Mesodermal cell (in vitro differentiated cells): ENCODE measurements around the gene MTSS2.

ENCODE experiments used
- H3K27ac ChIP-seq: 2 replicates; pipeline ENCODE4 v1.7.0; 2013; ENCODE audit warnings: mild to moderate bottlenecking, low read depth, low read length, moderate library complexity; ENCODE audit not compliant: severe bottlenecking
- H3K36me3 ChIP-seq: 2 replicates; pipeline ENCODE4 v1.7.1; 2013; ENCODE audit warnings: mild to moderate bottlenecking, low read length, moderate library complexity; ENCODE audit not compliant: control insufficient read depth, insufficient read depth
- H3K4me1 ChIP-seq: one replicate; pipeline ENCODE4 v1.7.1; 2013; ENCODE audit warnings: mild to moderate bottlenecking, low read length; ENCODE audit not compliant: insufficient read depth, control insufficient read depth, poor library complexity, severe bottlenecking
- H3K4me3 ChIP-seq: 2 replicates; pipeline ENCODE4 v1.7.0; 2013; ENCODE audit warnings: low read length, control low read depth, mild to moderate bottlenecking; ENCODE audit not compliant: insufficient read depth, poor library complexity, severe bottlenecking; ENCODE audit errors: extremely low read depth
- H3K9me3 ChIP-seq: 2 replicates; pipeline ENCODE4 v1.7.1; 2013; ENCODE audit warnings: mild to moderate bottlenecking, low read length, moderate library complexity; ENCODE audit not compliant: control insufficient read depth
- WGBS, 2 experiments: methylation state at CpG; one replicate each; pipeline ENCODE4 v1.1.5; 2013; ENCODE audit warnings: missing lambda C conversion rate in 2 of 2; ENCODE audit not compliant: insufficient coverage in 2 of 2; 5-methylcytosine and 5-hydroxymethylcytosine counted together

Gene MTSS2

DNA sequence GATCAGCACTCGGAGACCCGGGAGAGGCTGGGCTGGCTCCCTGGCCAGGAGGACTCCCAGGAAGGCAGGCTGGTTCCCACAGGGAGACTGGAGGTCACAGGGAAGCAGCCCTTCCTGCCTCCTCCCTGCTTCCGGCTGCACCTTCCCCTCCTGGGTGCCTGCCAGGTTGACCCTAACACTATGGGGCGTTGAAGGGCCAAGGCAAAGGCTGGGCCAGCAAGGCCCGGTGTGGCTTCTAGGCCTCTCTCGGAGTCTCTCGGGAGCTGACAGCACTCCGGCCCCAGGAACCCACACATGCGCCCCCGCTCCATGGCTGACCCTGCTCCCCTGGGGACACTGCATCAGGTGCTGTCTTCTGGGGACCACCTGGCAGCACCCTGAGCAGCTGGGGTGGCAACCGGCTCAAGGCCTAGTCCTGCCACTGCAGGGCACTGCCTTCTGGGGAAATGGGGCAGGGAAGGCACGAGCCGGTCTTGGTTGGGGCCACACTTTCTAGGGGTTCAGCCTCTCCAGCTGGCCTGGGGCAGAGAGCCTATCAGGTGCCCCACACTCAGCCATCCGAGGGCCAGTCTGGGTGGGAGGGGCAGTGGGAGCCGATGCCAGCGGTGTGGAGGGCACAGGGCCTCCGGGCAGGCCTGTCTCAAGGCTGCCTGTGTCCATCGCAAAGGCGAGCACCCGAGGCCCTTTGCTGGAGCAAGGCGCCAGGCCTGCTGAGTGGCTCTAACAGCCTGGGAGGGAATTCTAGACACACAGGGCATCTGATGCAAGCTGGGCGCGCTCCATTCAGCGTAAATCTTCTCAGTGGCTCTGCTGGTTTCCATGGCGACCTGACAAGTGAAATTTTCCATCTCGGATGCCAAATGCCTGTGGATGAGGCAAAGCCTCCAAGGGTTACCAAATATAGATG, 5.6 kb upstream of the MTSS2 start:
- WGBS, 2 experiments, result 90 to 92% methylated on average over 24 to 25 of the region's 26 CpGs
- H3K27ac ChIP-seq, result peak overlapping the region; percentile 69
- no peak overlapping the region for H3K4me3 ChIP-seq
- H3K9me3 ChIP-seq, result no peaks in the 10 kb centered on the region
- H3K4me1 ChIP-seq, result peaks cover 72% of the 10 kb centered on the region
- no peaks in the 10 kb centered on the region for H3K36me3 ChIP-seq

DNA sequence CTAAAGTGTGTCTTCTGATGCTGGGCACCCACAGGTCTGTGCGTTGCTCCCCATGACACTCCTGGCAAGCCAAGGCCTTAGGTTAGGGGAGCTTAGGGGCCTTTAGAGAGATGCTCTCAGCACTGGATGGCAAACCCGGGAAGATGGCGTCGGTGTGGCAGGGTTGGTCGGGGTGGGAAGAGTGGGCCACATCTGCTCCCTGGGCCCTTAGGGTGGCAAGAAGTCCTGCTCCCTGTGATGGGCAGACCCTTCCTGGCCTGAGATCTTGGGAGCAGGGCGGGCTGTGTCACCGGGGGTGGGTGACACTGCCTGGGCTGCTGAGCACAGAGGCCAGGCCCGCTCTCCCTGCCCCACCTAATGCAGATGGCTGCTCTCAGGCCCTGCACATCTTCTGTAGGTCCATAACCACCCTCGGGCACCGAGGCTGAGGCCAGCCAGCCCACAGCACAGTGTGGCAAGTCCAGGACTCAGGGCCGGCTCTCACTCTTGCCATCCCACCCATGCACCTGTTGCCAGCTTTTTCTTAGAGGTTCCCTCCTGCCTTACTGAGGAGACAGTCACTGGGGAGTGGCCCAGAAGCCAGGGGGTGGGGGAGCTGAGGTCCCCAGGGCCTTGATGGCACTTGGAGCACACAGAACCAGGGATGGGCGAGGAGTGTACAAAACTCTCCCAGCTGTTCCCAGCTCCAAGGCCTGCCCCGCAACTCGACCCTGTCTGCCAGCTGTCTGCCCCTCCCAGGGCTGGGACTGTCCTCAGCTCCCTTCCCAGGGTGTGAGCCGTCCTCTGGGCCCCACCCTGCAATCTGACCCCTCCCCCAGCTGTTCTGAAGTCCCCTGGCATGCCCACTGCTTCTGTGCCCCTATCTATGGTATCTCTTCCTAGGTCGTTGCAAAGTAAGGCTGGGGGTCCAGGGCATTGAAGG, 4.4 kb upstream of the MTSS2 start:
- no peaks in the 10 kb centered on the region for H3K36me3 ChIP-seq
- no peak overlapping the region for H3K4me3 ChIP-seq
- no peak overlapping the region for H3K27ac ChIP-seq
- H3K9me3 ChIP-seq, result no peaks in the 10 kb centered on the region
- H3K4me1 ChIP-seq, result peaks cover 67% of the 10 kb centered on the region
- 88 to 97% methylated on average over 14 to 15 of the region's 16 CpGs for WGBS, 2 experiments

DNA sequence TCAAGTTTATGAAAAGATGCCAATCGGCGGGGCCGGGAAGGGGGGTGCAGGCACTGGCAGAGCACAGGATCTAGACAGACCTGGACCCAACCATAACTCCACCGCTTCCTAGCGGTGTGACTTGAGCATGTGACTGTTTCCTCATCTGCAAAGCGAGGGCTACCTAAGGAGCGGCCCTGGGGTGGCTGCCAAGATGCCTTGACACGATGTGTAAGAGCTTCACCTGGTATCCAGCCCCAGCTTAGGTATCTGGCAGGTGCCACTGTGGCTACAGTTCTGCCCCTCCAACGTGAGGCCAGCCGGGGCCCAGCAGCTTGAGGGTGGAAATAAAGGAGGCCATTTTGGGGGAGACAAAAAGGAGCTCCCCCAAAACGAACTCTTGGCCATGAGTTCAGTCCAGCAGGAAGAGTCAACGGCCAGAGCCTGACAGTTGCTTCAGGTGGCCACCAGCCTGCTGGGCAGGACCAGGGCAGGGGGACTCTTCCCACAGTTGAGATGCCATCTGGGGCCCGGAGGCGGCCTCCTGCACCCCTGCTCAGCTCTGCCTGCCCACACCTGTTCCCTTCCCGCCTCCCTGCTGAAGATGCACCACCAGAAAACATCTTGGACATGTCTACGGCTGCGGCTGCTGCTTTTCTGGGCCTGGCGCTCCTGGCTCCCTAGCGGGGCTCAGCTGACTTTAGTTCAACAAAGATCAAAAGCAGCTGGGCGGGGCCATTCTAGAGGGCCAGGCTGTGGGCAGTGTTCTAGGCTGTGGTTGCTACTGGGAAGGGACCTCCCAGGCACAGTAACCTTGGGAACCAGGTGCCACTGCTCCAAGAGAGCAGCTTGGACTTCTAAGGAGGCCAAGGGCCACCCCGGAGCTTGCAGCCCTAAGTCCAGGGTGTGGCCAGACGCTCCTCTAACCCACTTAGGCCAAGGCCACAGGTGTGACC, 3.4 kb upstream of the MTSS2 start:
- Histone ChIP-seq H3K4me3 (no peak overlapping the region), H3K27ac (no peak overlapping the region), H3K4me1 (peaks cover 67% of the 10 kb centered on the region), H3K36me3 (no peaks in the 10 kb centered on the region), H3K9me3 (no peaks in the 10 kb centered on the region)
- 95 to 98% methylated on average over 21 of the region's 22 CpGs for WGBS, 2 experiments

DNA sequence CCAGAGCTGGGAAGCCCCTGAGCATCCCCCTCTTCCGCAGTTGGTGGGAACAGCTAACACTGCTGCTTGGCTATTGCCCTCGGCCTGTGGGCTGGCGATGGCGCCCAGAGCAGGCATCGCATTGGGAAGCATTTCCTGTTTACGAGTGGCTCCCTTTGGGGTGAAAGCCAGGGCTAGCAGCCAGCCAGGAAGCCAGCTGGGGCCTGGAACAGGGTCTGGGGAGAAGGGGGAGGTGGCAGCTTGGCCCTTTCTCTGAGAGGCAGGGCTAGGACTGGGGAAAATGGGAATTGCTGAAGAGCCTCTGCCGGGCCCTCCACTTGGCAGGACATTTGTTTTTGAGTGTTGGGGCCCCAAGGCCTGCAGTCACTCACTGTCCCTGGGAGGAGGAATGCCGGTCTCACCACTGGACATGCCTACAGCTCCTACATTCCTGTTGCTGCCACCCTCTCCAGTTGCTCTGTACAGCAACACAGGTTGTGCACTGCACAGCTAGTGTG, 2.4 kb upstream of the MTSS2 start:
- Histone ChIP-seq H3K36me3 (peaks cover 3% of the 10 kb centered on the region), H3K27ac (peak overlapping the region; percentile 73), H3K9me3 (no peaks in the 10 kb centered on the region), H3K4me3 (no peak overlapping the region), H3K4me1 (peaks cover 57% of the 10 kb centered on the region)
- 86 to 93% methylated on average over 8 of the region's 8 CpGs for WGBS, 2 experiments

DNA sequence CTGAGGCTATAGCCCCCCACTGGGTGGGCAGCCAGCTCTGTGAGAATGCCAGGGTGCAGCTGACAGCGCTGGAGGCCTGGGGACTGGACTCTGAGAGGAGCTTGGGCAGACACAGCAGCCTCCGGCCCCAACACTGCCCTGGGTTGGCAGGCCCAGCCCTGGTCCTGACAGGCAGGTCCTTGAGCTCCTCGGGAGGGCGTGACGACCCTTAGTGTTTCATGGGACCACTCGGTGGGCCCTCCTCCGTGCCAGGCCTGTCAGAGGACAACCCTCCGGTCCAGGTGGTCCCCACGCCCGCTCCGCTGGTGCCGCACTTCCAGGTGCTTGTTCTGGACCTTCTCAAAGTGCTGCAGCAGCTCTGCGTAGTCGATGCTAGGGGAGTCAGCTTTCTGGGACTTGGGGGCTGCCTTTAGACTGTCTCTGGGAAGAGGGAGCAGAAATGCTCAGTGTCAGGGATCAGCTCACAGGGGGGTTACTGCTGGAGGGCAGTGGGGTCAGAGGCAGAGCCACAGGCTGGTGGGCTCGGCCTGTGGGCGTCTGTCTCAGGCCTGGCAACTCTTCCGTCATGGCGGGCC, 1.9 kb upstream of the MTSS2 start:
- peaks cover 7% of the 10 kb centered on the region for H3K36me3 ChIP-seq
- H3K9me3 ChIP-seq, result no peaks in the 10 kb centered on the region
- H3K4me1 ChIP-seq, result peaks cover 52% of the 10 kb centered on the region
- WGBS, 2 experiments, result 88 to 94% methylated on average over 14 to 18 of the region's 18 CpGs
- H3K4me3 ChIP-seq, result no peak overlapping the region
- H3K27ac ChIP-seq, result peak overlapping the region; percentile 73

GRCh38 chr16:70687102-70687511, 1.3 kb upstream of the MTSS2 start:
- Histone ChIP-seq H3K4me1 (peaks cover 45% of the 10 kb centered on the region), H3K36me3 (peaks cover 7% of the 10 kb centered on the region), H3K27ac (no peak overlapping the region), H3K4me3 (no peak overlapping the region), H3K9me3 (no peaks in the 10 kb centered on the region)
- 70% methylated on average over 1 of the region's 5 CpGs; no CpG with 5 or more reads in 1 of the 2 experiments for WGBS, 2 experiments

GRCh38 chr16:70686376-70687101, 686 bp upstream of the MTSS2 start:
- Histone ChIP-seq H3K27ac (peak overlapping the region; percentile 52), H3K4me3 (peak overlapping the region; percentile 26), H3K36me3 (peaks cover 7% of the 10 kb centered on the region), H3K9me3 (no peaks in the 10 kb centered on the region), H3K4me1 (peaks cover 45% of the 10 kb centered on the region)
- WGBS, 2 experiments, result 65 to 71% methylated on average over 24 to 26 of the region's 29 CpGs

DNA sequence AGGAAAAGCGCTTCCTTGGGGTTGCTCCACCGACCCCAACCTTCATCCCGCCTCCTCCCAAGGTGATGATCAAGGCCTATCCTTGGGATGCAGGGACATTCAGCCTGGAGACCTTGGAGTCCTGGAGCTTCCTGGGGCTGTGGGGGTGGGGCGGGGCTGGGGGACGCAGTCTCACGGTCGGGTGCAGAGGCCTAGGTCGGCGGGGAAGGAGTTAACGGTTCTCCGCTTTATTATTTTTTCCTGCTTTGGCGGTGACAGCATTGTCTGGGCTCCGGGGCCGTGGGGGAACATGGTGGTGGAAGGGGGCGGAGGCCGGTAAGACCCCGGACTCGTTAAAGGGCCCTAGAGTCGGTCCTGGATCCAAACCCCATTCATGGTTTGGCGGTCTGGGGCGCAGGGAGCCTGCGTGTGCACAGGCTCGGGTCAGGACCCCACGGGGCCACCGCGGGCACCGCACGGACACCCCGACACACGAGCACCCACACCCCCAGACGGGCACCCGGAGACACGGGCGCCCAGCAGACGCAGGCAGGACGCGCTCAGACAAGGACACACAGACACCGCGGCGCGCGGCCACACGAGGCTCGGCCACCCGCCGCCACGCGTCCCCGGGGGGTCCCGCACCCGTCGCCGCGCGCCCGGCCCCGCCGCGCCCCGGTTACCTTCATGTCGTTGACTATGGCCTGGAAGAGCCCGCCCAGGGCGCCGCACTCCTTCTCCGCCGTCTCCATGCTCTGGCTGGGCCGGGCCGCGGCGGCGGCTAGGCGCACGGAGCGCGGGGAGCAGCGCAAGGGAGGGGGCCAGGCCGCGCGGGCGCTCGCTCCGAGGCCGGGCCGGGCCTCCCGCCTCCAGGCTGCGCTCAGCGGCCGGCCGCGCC, 554 bp downstream of the MTSS2 start:
- no peaks in the 10 kb centered on the region for H3K9me3 ChIP-seq
- WGBS, 2 experiments, result 1 to 2% methylated on average over 33 to 79 of the region's 90 CpGs
- H3K4me1 ChIP-seq, result peaks cover 41% of the 10 kb centered on the region
- peak overlapping the region; percentile 71 for H3K4me3 ChIP-seq
- H3K36me3 ChIP-seq, result peaks cover 9% of the 10 kb centered on the region
- H3K27ac ChIP-seq, result no peak overlapping the region
